Measurements from ENCODE around the gene NEK3.

GRCh38 chr13:52097197-52097596 is 62.2 kb downstream of the NEK3 start:
- TF ChIP-seq CTCF (IDR thresholded peaks at IDR 0.05) (no peak), ZFX (IDR thresholded peaks at IDR 0.05; ENCODE audit: borderline replicate concordance) (no peak)

Data from 22Rv1 (cell line).